Keratinocyte (primary cell): ENCODE results near the gene GRIN3B. TPM values are rescaled to one million over a fixed set of nuclear protein-coding genes. Genes with fewer than 3 reads are reported as not detected.
A peak's percentile ranks its signal among the peaks of the same experiment; 100 is the strongest.

Experiments
- DNase-seq: peaks from one replicate; pipeline ENCODE4 v3.0.0-alpha.2; 2011; ENCODE audit warnings: low read depth, missing footprints, low spot score
- FAIRE-seq: peaks from 2 replicates; lab custom pipeline; 2011; peaks lifted over from hg19 to GRCh38; lab: Jason Lieb, UNC
- H2AFZ ChIP-seq: 2 replicates; pipeline ENCODE4 v1.6.0; 2012; ENCODE audit warnings: low read length, control low read depth, inconsistent platforms; ENCODE audit not compliant: control insufficient read depth
- H3K27ac ChIP-seq: 2 replicates; pipeline ENCODE4 v1.5.1; 2011; ENCODE audit warnings: low read length; ENCODE audit not compliant: control insufficient read depth, insufficient read depth
- H3K27me3 ChIP-seq: 3 replicates; pipeline ENCODE4 v1.6.0; 2011; ENCODE audit warnings: low read length; ENCODE audit not compliant: control insufficient read depth, insufficient read depth; ENCODE audit errors: extremely low read depth
- H3K36me3 ChIP-seq, 2 experiments: 2 replicates in 1 of 2; 3 replicates in 1 of 2; pipeline ENCODE4 v1.5.1; 2011; ENCODE audit warnings: low read length in 2 of 2, mild to moderate bottlenecking in 1 of 2; ENCODE audit not compliant: control insufficient read depth in 2 of 2, insufficient read depth in 2 of 2; ENCODE audit errors: extremely low read depth in 1 of 2
- H3K4me1 ChIP-seq: 3 replicates; pipeline ENCODE4 v1.5.1; 2011; ENCODE audit warnings: low read length; ENCODE audit not compliant: control insufficient read depth, insufficient read depth; ENCODE audit errors: extremely low read depth
- H3K4me2 ChIP-seq: 3 replicates; pipeline ENCODE4 v1.6.0; 2011; ENCODE audit warnings: low read depth, low read length; ENCODE audit not compliant: control insufficient read depth, insufficient read depth; ENCODE audit errors: extremely low read depth
- H3K4me3 ChIP-seq, 3 experiments: fragments of 200-600 bp in 1 of 3; sonication (generic) in 1 of 3; 2 replicates in 2 of 3; 3 replicates in 1 of 3; pipeline ENCODE4 v1.5.1; 2011 to 2016; ENCODE audit warnings: low read length in 3 of 3, mild to moderate bottlenecking in 3 of 3, control low read depth in 2 of 3, inconsistent platforms in 1 of 3, low read depth in 1 of 3, mixed read lengths in 1 of 3, mixed run types in 1 of 3, moderate library complexity in 1 of 3; ENCODE audit not compliant: control insufficient read depth in 2 of 3, insufficient read depth in 2 of 3; ENCODE audit errors: extremely low read depth in 1 of 3
- H3K79me2 ChIP-seq: 2 replicates; pipeline ENCODE4 v1.6.0; 2012; ENCODE audit warnings: low read length; ENCODE audit not compliant: control insufficient read depth, insufficient read depth
- H3K9ac ChIP-seq: 3 replicates; pipeline ENCODE4 v1.6.0; 2011; ENCODE audit warnings: low read length; ENCODE audit not compliant: control insufficient read depth, insufficient read depth; ENCODE audit errors: extremely low read depth
- H3K9me1 ChIP-seq: 3 replicates; pipeline ENCODE4 v1.6.0; 2011; ENCODE audit warnings: low read length; ENCODE audit not compliant: control insufficient read depth, insufficient read depth; ENCODE audit errors: extremely low read depth
- H3K9me3 ChIP-seq: 2 replicates; pipeline ENCODE4 v1.5.1; 2012; ENCODE audit warnings: low read depth, low read length; ENCODE audit not compliant: control insufficient read depth
- H4K20me1 ChIP-seq: 3 replicates; pipeline ENCODE4 v1.6.0; 2011; ENCODE audit warnings: low read length; ENCODE audit not compliant: control insufficient read depth, insufficient read depth; ENCODE audit errors: extremely low read depth
- EZH2 ChIP-seq: IDR thresholded peaks from one replicate; pipeline ENCODE4 v1.6.1; 2012; ENCODE audit warnings: inconsistent platforms, mild to moderate bottlenecking, low read length, moderate library complexity
- dilution Hi-C: fragments of 300-500 bp; cut with MboI; formaldehyde crosslinking; loops from one replicate; pipeline ENCODE4 v1.7.0; 2020; ENCODE audit warnings: low sequenced_read_pairs; ENCODE audit not compliant: extremely low pct_ligation_motif_present
- polyA plus RNA-seq, 5 experiments: library from polyadenylated mRNA; depleted of rRNA in 3 of 5; stranded (reverse) in 3 of 5; stranded (forward) in 1 of 5; unstranded in 1 of 5; fragments of >200 nt; gene quantifications; 1 replicate in 1 of 5; 2 replicates in 3 of 5; 3 replicates in 1 of 5; pipeline versions ENCODE4 v1.2.1 to v1.2.3, GENCODE V29; 2011 to 2012; ENCODE audit warnings: missing spikeins in 2 of 5, low read depth in 1 of 5, low replicate concordance in 1 of 5
- TF ChIP-seq, protein P1 (sequence below), 3 experiments: IDR thresholded peaks in 1 of 3; conservative IDR thresholded peaks in 1 of 3; optimal IDR thresholded peaks in 1 of 3; 2 replicates in 2 of 3; 3 replicates in 1 of 3; pipeline versions ENCODE3 to v1.5.1; 2011; ENCODE audit warnings: low read length in 3 of 3, mild to moderate bottlenecking in 3 of 3, moderate library complexity in 2 of 3, control low read depth in 1 of 3, inconsistent platforms in 1 of 3; ENCODE audit not compliant: insufficient read depth in 2 of 3; ENCODE audit errors: extremely low read depth in 1 of 3

The GRIN3B gene
- polyA plus RNA-seq, 1 donor (not counting 4 experiments of a cell fraction or from before 2014, with no cell fraction given): 0.20 TPM

DNA sequence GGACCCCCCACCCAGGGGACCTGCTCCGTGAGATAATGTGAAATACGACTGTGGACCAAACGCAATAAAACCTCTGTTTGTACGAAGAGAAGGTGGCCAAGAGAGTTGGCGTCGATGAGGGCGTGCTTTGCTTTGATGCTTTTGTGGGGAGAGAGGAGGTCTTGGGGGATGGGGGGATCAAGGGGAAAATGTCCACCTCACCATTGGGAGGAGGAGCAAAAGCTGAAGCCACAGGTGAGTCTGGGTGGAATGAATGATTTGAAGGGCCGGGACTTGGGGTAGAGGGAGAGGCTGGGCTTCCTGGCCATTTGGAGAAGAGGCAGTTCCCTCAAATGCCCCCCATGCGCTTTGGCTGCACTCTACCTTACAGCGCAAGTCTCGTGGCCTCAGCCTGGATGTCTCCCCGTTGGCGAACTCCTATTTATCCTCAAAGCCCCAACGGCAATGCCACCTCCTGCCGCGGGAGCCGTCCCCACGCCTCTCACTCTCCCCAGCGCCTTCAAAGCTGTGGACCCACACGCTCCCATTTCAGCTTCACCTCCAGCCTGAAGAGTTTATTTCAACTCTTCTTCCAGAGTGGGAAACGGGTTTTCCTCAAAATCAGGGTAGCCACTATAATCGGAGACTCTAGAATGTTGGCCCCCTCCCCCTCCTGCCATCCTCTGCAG, 38.9 kb downstream of the GRIN3B start:
- dilution Hi-C loops: no loop called here
- Histone ChIP-seq H3K9me1 (no peaks in the 10 kb centered on the region), H3K4me3 (peak overlapping the region in 1 of 3 experiments; percentile 75), H3K27me3 (no peaks in the 10 kb centered on the region), H3K4me1 (peaks cover 29% of the 10 kb centered on the region), H4K20me1 (peaks cover 9% of the 10 kb centered on the region), H3K79me2 (peaks cover 9% of the 10 kb centered on the region), H2AFZ (no peak overlapping the region), H3K4me2 (peak overlapping the region; percentile 96), H3K27ac (no peak overlapping the region), H3K9ac (no peak overlapping the region), H3K36me3 (peaks cover 24 to 26% of the 10 kb centered on the region in 2 experiments), H3K9me3 (no peaks in the 10 kb centered on the region)
- no peak for TF ChIP-seq EZH2
- TF ChIP-seq, protein P1, sequence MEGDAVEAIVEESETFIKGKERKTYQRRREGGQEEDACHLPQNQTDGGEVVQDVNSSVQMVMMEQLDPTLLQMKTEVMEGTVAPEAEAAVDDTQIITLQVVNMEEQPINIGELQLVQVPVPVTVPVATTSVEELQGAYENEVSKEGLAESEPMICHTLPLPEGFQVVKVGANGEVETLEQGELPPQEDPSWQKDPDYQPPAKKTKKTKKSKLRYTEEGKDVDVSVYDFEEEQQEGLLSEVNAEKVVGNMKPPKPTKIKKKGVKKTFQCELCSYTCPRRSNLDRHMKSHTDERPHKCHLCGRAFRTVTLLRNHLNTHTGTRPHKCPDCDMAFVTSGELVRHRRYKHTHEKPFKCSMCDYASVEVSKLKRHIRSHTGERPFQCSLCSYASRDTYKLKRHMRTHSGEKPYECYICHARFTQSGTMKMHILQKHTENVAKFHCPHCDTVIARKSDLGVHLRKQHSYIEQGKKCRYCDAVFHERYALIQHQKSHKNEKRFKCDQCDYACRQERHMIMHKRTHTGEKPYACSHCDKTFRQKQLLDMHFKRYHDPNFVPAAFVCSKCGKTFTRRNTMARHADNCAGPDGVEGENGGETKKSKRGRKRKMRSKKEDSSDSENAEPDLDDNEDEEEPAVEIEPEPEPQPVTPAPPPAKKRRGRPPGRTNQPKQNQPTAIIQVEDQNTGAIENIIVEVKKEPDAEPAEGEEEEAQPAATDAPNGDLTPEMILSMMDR (optimal IDR thresholded peaks at IDR 0.05 in 1 of 3, IDR thresholded peaks at IDR 0.05 in 1 of 3, conservative IDR thresholded peaks at IDR 0.05 in 1 of 3; ENCODE audit: extremely low read depth in 1 of 3, insufficient read depth in 2 of 3, low read length in 3 of 3): no peak
- no peak for FAIRE-seq
- no peak for DNase-seq

DNA sequence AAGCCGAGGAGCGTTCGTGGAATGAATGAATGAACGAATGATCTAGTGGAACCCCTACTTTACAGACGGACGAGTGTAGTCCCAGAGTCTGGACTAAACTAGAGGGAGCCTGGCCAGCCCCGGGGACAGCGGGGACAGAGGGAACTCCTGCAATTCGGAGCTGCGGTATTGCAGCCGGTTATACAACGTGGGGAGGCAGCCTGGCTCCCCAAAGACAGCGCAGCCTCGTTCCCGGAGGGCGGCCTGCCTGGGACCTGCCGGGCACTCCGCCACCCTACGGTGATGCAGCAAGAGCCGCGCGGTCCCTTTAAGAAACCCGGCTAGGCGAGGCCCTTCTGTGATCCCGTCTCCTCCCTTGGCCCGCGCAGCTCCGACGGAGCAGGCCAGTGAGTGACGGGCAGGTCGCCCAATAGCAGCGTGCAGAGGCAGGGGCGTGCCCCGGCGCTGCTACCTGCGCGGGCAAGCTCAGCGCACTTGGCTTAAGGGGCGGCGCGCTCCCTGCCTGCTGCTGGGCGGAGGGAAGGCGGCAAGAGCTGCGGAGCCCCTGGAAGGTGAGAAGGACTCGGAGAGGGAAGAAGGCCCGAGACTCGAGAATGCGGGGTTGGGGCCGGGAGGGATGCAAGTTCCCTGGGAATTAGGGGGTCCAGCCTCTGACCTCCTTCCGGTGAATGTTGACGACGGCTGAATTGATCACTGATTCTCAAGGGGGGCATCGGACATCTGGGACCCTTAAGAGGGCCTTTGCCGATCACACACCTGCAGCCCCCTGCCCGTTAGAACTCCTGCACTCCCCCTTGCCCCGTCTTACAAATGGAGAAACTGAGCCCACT, 39.6 kb downstream of the GRIN3B start, which contains the start of gene ABCA7:
Gene ABCA7 (plus strand): TSS at position 462 of the 830 bp plus-strand sequence. CDS start 1,255 bp downstream, outside the sequence.
- Histone ChIP-seq H3K79me2 (peaks cover 9% of the 10 kb centered on the region), H3K9me1 (no peaks in the 10 kb centered on the region), H3K36me3 (peaks cover 24 to 26% of the 10 kb centered on the region in 2 experiments), H2AFZ (no peak within 1 kb of the TSS), H3K4me2 (peak within 1 kb of the TSS; percentile 96), H3K9me3 (no peaks in the 10 kb centered on the region), H3K27ac (peak within 1 kb of the TSS; percentile 62), H3K9ac (peak within 1 kb of the TSS; percentile 74), H3K4me3 (peak within 1 kb of the TSS; percentile 75 to 92 (median 80)), H3K27me3 (no peaks in the 10 kb centered on the region), H3K4me1 (peaks cover 29% of the 10 kb centered on the region), H4K20me1 (peaks cover 9% of the 10 kb centered on the region)
- TF ChIP-seq, protein P1 (optimal IDR thresholded peaks at IDR 0.05 in 1 of 3, IDR thresholded peaks at IDR 0.05 in 1 of 3, conservative IDR thresholded peaks at IDR 0.05 in 1 of 3; ENCODE audit: extremely low read depth in 1 of 3, insufficient read depth in 2 of 3, low read length in 3 of 3): peak in 1 of 3 experiments; percentile 3
- no peak for TF ChIP-seq EZH2
- DNase-seq (peak; percentile 94), FAIRE-seq (peak; percentile 23)
- dilution Hi-C loops: no loop called here
